HepG2 (cell line): ENCODE measurements around the gene SLC16A3. TPM values are rescaled to one million over a fixed set of nuclear protein-coding genes. Genes with fewer than 3 reads are reported as not detected.

ENCODE experiments used
- ATF5 ChIP-seq: sonication (generic); formaldehyde crosslinking; IDR thresholded peaks from 2 replicates; pipeline ENCODE4 v1.4.0; 2020; ENCODE audit warnings: mild to moderate bottlenecking, low read depth, missing genetic modification reagents
- CCAR2 ChIP-seq: fragments of 200-400 bp; formaldehyde crosslinking; optimal IDR thresholded peaks from 2 replicates; pipeline ENCODE3; 2018; ENCODE audit warnings: low read depth, mild to moderate bottlenecking, low read length, moderate library complexity
- NAIF1 ChIP-seq: sonication (generic); formaldehyde crosslinking; IDR thresholded peaks from 2 replicates; pipeline ENCODE4 v1.5.0; 2020; ENCODE audit warnings: mild to moderate bottlenecking, missing genetic modification reagents, borderline replicate concordance
- NBN ChIP-seq: fragments of 450-650 bp; conservative IDR thresholded peaks from 2 replicates; pipeline ENCODE4 v1.6.1; 2017
- PCBP1 ChIP-seq: fragments of 200-400 bp; formaldehyde crosslinking; IDR thresholded peaks from 2 replicates; pipeline ENCODE4 v1.6.1; 2017; ENCODE audit warnings: mild to moderate bottlenecking, low read depth, low read length, borderline replicate concordance
- PHF21A ChIP-seq: sonication (generic); formaldehyde crosslinking; IDR thresholded peaks from 2 replicates; pipeline ENCODE4 v1.5.0; 2020; ENCODE audit warnings: mild to moderate bottlenecking, missing genetic modification reagents
- RAD21 ChIP-seq: fragments of 450-650 bp; formaldehyde crosslinking; IDR thresholded peaks from 2 replicates; pipeline ENCODE4 v1.5.0; 2020; ENCODE audit warnings: mild to moderate bottlenecking
- RBM39 ChIP-seq: fragments of 200-400 bp; formaldehyde crosslinking; IDR thresholded peaks from one replicate; pipeline ENCODE4 v1.6.1; 2018; ENCODE audit warnings: antibody characterized with exemption, mild to moderate bottlenecking, low read depth, low read length; ENCODE audit not compliant: poor library complexity, severe bottlenecking
- SOX13 ChIP-seq, 3 experiments: fragments of 450-650 bp in 1 of 3; sonication (generic) in 1 of 3; formaldehyde crosslinking in 1 of 3; IDR thresholded peaks in 2 of 3; conservative IDR thresholded peaks in 1 of 3; 2 replicates each; pipeline versions ENCODE4 v1.5.0 to v1.6.1; 2016 to 2020; ENCODE audit warnings: antibody characterized with exemption in 1 of 3, mild to moderate bottlenecking in 1 of 3, missing compliant biosample characterization in 1 of 3, missing genetic modification reagents in 1 of 3, moderate library complexity in 1 of 3
- SP4 ChIP-seq: sonication (generic); formaldehyde crosslinking; IDR thresholded peaks from 2 replicates; pipeline ENCODE4 v1.8.1; 2023; ENCODE audit warnings: mild to moderate bottlenecking, missing genetic modification reagents
- ZBTB25 ChIP-seq: IDR thresholded peaks from 2 replicates; pipeline ENCODE4 v1.6.1; 2018; ENCODE audit warnings: missing genetic modification reagents
- ZNF367 ChIP-seq: sonication (generic); formaldehyde crosslinking; IDR thresholded peaks from 2 replicates; pipeline ENCODE4 v1.4.0; 2020; ENCODE audit warnings: missing genetic modification reagents, borderline replicate concordance
- ZNF512B ChIP-seq: sonication (generic); formaldehyde crosslinking; IDR thresholded peaks from 2 replicates; pipeline ENCODE4 v1.5.1; 2020; ENCODE audit warnings: missing genetic modification reagents, mild to moderate bottlenecking, borderline replicate concordance
- ZNF577 ChIP-seq: sonication (generic); formaldehyde crosslinking; IDR thresholded peaks from 2 replicates; pipeline ENCODE4 v1.4.0; 2020; ENCODE audit warnings: mild to moderate bottlenecking, low read depth, missing genetic modification reagents, borderline replicate concordance
- ZNF660 ChIP-seq: sonication (generic); formaldehyde crosslinking; IDR thresholded peaks from 2 replicates; pipeline ENCODE4 v1.5.1; 2020; ENCODE audit warnings: mild to moderate bottlenecking, low read depth, missing genetic modification reagents, borderline replicate concordance
- ZNF704 ChIP-seq: sonication (generic); formaldehyde crosslinking; IDR thresholded peaks from 2 replicates; pipeline ENCODE4 v1.8.1; 2023; ENCODE audit warnings: mild to moderate bottlenecking, inconsistent platforms, moderate library complexity, missing genetic modification reagents, borderline replicate concordance
- ZNF792 ChIP-seq: IDR thresholded peaks from 2 replicates; pipeline ENCODE4 v1.6.1; 2016
- ZUFSP ChIP-seq: sonication (generic); formaldehyde crosslinking; IDR thresholded peaks from 2 replicates; pipeline ENCODE4 v1.9.0; 2021; ENCODE audit warnings: missing genetic modification reagents, mild to moderate bottlenecking, borderline replicate concordance
- polyA plus RNA-seq, 8 experiments: library from polyadenylated mRNA; depleted of rRNA in 3 of 8; stranded (reverse) in 7 of 8; unstranded in 1 of 8; fragments of >200 nt; fragmentation: Illumina TruSeq in 4 of 8; extraction: Trizol in 4 of 8; gene quantifications; 2 replicates each; pipeline versions ENCODE4 v1.2.1 to v1.2.3, GENCODE V29; 2011 to 2016; ENCODE audit warnings: low read depth in 4 of 8, missing spikeins in 1 of 8, mixed read lengths in 1 of 8; ENCODE audit not compliant: insufficient read depth in 1 of 8
- total RNA-seq, 5 experiments: library from RNA; depleted of rRNA; stranded (reverse); fragments of >200 nt; fragmentation: Illumina TruSeq; extraction: Trizol; gene quantifications; 2 replicates each; pipeline ENCODE4 v1.2.3, GENCODE V29; 2016; ENCODE audit warnings: low read depth in 1 of 5

The SLC16A3 gene
- total and polyA plus RNA-seq, 2 of the 13 experiments (the other 11 are each of a cell fraction or from before 2014, with no cell fraction given): 242 to 349 TPM

- TF ChIP-seq ZUFSP (CRISPR knock-in tag) (no peak), PHF21A (CRISPR knock-in tag) (peak; percentile 73), ZNF660 (CRISPR knock-in tag) (no peak; the same call in 1 of the 2 replicates), ZNF577 (CRISPR knock-in tag) (no peak), ZNF512B (CRISPR knock-in tag) (no peak), NAIF1 (peak; percentile 34; the same call in 1 of the 2 replicates), NBN (no peak), SOX13 (IDR thresholded peaks at IDR 0.05) (peak; percentile 80; the same call in 1 of the 2 replicates), SOX13 (CRISPR knock-in tag; conservative IDR thresholded peaks at IDR 0.05 in 1 of 2, IDR thresholded peaks at IDR 0.05 in 1 of 2) (peak; percentile 41 to 89; a peak in 2 of 4 replicates), SP4 (CRISPR knock-in tag) (peak; percentile 82), ZNF367 (CRISPR knock-in tag) (no peak), ATF5 (CRISPR knock-in tag) (no peak), RAD21 (CRISPR knock-in tag) (no peak), RBM39 (no peak), ZBTB25 (CRISPR knock-in tag) (no peak; the same call in none of the 2 replicates), ZNF792 (CRISPR knock-in tag) (peak; percentile 67; the same call in 1 of the 2 replicates), CCAR2 (no peak), ZNF704 (CRISPR knock-in tag) (no peak), PCBP1 (no peak)
Measured at GRCh38 chr17:82287868-82288801, 59.3 kb downstream of the SLC16A3 start (continued).
